GM12865 (cell line): Measurements from ENCODE around the gene SLC1A7.

Experiments used
- DNase-seq: peaks from one replicate; pipeline ENCODE4 v3.0.0; 2010; ENCODE audit warnings: low read depth
- H3K4me3 ChIP-seq: 2 replicates; pipeline ENCODE4 v1.5.1; 2011; ENCODE audit warnings: mild to moderate bottlenecking, low read depth, low read length, control low read depth
- CTCF ChIP-seq: IDR thresholded peaks from 2 replicates; pipeline ENCODE4 v1.5.1; 2011; ENCODE audit warnings: low read length, control low read depth, low read depth, inconsistent platforms; ENCODE audit not compliant: insufficient read depth; ENCODE audit errors: missing control alignments

The SLC1A7 gene

GRCh38 chr1:53143527-53143926 is 1.1 kb upstream of the SLC1A7 start:
- TF ChIP-seq CTCF: no peak
- H3K4me3 ChIP-seq: no peak overlapping the region
- DNase-seq: no peak

GRCh38 chr1:53141487-53142055 is 867 bp downstream of the SLC1A7 start:
- no peak for TF ChIP-seq CTCF
- DNase-seq: no peak
- no peak overlapping the region for H3K4me3 ChIP-seq

- TF ChIP-seq CTCF: no peak
- no peak overlapping the region for H3K4me3 ChIP-seq
- DNase-seq: no peak
Measured at GRCh38 chr1:53140451-53140850, 2.0 kb downstream of the SLC1A7 start.

DNA sequence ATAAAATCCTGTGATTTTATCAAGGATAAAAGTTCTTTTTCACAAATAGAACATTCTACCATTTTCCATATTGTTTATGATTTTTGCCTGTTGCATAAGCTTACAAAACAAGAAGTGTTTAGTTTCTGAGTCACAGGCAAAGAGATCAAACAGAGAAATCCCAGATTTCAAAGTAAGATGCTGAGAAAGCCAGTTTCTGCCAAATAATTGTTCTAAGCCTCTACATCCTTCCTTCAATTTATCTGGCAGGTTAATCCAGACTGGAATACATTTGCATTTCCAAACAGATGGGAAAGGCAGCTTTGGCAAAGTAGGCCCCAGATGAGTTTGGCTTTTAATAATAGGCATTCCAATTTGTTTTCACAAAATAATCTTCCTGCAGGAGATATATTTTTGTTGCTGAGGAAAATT is 2.5 kb downstream of the SLC1A7 start:
- DNase-seq: no peak
- H3K4me3 ChIP-seq: no peak overlapping the region
- no peak for TF ChIP-seq CTCF

- H3K4me3 ChIP-seq: no peak overlapping the region
- no peak for DNase-seq
- no peak for TF ChIP-seq CTCF
Measured at GRCh38 chr1:53138991-53139884, 3.2 kb downstream of the SLC1A7 start.

DNA sequence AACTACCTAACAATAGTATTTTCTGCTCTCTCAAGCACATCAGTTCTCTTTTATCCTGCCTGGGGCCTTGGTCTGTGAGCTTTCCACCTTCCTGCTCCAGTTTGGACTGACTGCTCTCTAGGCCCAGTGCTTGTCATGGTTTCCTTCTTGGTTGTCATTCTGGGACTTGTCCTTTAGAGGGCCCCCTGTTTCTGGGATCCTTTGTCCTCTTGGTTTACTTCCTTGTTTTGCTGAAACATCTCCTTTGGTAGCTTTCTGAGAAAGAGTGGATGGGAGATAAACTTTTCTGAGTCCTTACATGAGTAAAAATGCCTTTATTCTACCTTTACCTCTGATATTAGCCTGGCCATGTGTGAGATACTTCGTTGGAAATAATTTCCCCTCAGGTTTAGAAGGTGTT is 4.7 kb downstream of the SLC1A7 start:
- no peak overlapping the region for H3K4me3 ChIP-seq
- DNase-seq: no peak
- TF ChIP-seq CTCF: no peak
